HEK293T (cell line): ENCODE measurements around the gene MRPS34.

Source experiments
- BHLHE40 ChIP-seq: fragments of 450-650 bp; IDR thresholded peaks from 2 replicates; pipeline ENCODE4 v1.6.1; 2016; ENCODE audit warnings: mild to moderate bottlenecking, moderate library complexity, borderline replicate concordance
- ELF4 ChIP-seq: fragments of 450-650 bp; IDR thresholded peaks from 2 replicates; pipeline ENCODE4 v1.6.1; 2017; ENCODE audit warnings: antibody characterized with exemption
- FOXA1 ChIP-seq: fragments of 450-650 bp; IDR thresholded peaks from 2 replicates; pipeline ENCODE4 v1.6.1; 2016; ENCODE audit warnings: mild to moderate bottlenecking

DNA sequence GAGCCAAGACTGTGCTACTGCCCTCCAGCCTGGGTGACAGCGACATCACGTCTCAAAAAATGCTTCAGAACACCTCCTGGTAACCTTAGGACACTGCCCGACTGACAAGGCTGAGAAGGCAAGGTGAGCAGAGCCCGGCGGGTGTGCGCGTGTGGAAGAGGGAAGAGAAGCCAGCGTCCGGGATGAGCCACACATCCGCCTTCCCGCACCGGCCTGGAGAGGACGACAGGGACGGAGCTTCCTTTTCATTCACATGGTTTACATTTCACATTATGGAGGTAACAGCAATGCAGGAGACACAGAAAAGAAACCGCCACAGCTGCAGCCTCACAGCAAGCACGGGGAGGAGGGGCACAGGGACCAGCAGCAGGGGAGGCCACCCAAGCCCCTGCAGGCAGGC is 37.2 kb upstream of the MRPS34 start:
- no peak for TF ChIP-seq ELF4
- no peak for TF ChIP-seq BHLHE40
- no peak for TF ChIP-seq FOXA1
